Activated B cell treated with CpG ODN at 0.5 μM for 24 hours (primary cell): ENCODE results near the gene ST6GALNAC1. TPM values are rescaled to one million over a fixed set of nuclear protein-coding genes. Genes with fewer than 3 reads are reported as not detected.

Experiments
- ATAC-seq: fragments of 200-7000 bp; cut with Tn5 transposase; one replicate; pipeline ENCODE4 v1.10.0; 2021; ENCODE audit warnings: low read depth, mild to moderate bottlenecking, moderate library complexity
- CTCF ChIA-PET: fragments of 350-600 bp; sonication (Branson Sonifier 250); formaldehyde crosslinking; loops from one replicate; lab custom pipeline; 2021; ENCODE audit warnings: antibody characterized with exemption; lab: Charles Lee
- POLR2A ChIA-PET: fragments of 350-600 bp; sonication (Branson Sonifier 250); formaldehyde crosslinking; loops from one replicate; lab custom pipeline; 2021; ENCODE audit warnings: antibody characterized with exemption; lab: Charles Lee
- DNase-seq: peaks from one replicate; pipeline ENCODE4 v3.0.0; 2022
- H3K27ac Mint-ChIP-seq: one replicate; pipeline ENCODE4 v1.8.0; 2020; ENCODE audit warnings: mixed read lengths
- H3K27me3 Mint-ChIP-seq: one replicate; pipeline ENCODE4 v1.8.0; 2021; ENCODE audit warnings: mixed read lengths
- H3K36me3 Mint-ChIP-seq: one replicate; pipeline ENCODE4 v1.8.0; 2021; ENCODE audit warnings: low read depth, mixed read lengths
- H3K4me1 Mint-ChIP-seq: one replicate; pipeline ENCODE4 v1.8.0; 2021; ENCODE audit warnings: mixed read lengths
- H3K4me3 Mint-ChIP-seq: one replicate; pipeline ENCODE4 v1.8.0; 2020; ENCODE audit warnings: mild to moderate bottlenecking, mixed read lengths
- H3K9me3 Mint-ChIP-seq: one replicate; pipeline ENCODE4 v1.8.0; 2020; ENCODE audit warnings: mixed read lengths
- intact Hi-C: fragments of 100-400 bp; cut with micrococcal nuclease; formaldehyde crosslinking; loops from one replicate; pipeline ENCODE4 v1.15.1; 2024
- total RNA-seq: library from RNA; stranded (reverse); gene quantifications from 2 replicates; pipeline ENCODE4 v1.2.3, GENCODE V29; 2022
- TF ChIP-seq, protein P1 (sequence below): fragments of 200-600 bp; IDR thresholded peaks from one replicate; pipeline ENCODE4 v1.8.0; 2022; ENCODE audit warnings: antibody characterized with exemption, mild to moderate bottlenecking

The ST6GALNAC1 gene
- total RNA-seq, 1 donor from 2014 or later, result not detected

DNA sequence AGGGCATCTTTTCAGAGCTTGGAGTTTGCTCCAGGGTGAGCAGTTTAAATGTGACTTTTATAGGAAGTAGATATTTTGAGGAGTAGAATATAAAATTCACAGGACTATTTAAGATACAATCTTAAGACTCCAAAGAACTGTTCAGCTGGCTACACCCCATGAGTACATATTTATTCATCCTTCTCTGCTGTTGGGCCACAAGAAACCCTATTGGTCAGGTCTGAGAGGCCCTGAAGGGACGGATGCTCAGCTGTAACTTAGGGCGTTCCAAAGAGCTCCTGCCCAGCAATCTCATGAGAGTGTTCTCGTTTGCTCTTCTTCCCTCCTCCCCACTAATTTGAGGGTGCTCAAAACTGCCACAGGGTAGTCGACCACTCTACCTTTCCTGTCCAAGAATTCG, 65.2 kb downstream of the ST6GALNAC1 start:
- Mint-ChIP-seq H3K4me3 (no peak overlapping the region), H3K27me3 (peaks cover 5% of the 10 kb centered on the region), H3K36me3 (no peaks in the 10 kb centered on the region), H3K27ac (no peak overlapping the region), H3K4me1 (peaks cover 4% of the 10 kb centered on the region), H3K9me3 (no peaks in the 10 kb centered on the region)
- CTCF ChIA-PET, result no interaction called here
- TF ChIP-seq, protein P1, sequence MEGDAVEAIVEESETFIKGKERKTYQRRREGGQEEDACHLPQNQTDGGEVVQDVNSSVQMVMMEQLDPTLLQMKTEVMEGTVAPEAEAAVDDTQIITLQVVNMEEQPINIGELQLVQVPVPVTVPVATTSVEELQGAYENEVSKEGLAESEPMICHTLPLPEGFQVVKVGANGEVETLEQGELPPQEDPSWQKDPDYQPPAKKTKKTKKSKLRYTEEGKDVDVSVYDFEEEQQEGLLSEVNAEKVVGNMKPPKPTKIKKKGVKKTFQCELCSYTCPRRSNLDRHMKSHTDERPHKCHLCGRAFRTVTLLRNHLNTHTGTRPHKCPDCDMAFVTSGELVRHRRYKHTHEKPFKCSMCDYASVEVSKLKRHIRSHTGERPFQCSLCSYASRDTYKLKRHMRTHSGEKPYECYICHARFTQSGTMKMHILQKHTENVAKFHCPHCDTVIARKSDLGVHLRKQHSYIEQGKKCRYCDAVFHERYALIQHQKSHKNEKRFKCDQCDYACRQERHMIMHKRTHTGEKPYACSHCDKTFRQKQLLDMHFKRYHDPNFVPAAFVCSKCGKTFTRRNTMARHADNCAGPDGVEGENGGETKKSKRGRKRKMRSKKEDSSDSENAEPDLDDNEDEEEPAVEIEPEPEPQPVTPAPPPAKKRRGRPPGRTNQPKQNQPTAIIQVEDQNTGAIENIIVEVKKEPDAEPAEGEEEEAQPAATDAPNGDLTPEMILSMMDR, result no peak
- DNase-seq, result no peak
- POLR2A ChIA-PET, result interaction anchor here (0.6 kb wide), 2 partner anchors 12 to 97 kb away, joined by 3 to 9 read pairs; no protein-coding TSS in a partner anchor
- no peak for ATAC-seq
- intact Hi-C loops, result no loop called here

DNA sequence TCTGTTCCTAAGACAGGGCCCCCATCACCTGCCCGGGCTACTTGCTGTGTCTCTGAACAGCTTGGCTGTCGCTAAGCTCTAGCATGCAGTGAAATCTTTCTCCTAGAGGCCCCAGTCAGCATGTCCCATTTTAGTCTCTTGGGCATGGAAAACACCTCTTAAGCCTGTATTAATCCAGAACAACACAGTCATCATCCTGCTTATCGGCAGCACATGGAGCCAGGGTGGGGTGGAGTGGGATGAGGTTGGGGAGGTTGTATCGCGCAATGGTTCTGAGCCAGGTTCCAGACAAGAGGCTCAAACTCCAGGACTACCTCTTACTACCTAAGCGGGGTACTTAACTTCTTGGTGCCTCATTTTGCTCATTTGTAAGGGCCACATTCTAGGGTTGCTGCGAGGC, 65.7 kb downstream of the ST6GALNAC1 start:
- no peak overlapping the region for H3K27ac Mint-ChIP-seq
- intact Hi-C loops, result no loop called here
- no peak overlapping the region for H3K4me3 Mint-ChIP-seq
- no peaks in the 10 kb centered on the region for H3K36me3 Mint-ChIP-seq
- peaks cover 4% of the 10 kb centered on the region for H3K4me1 Mint-ChIP-seq
- peaks cover 5% of the 10 kb centered on the region for H3K27me3 Mint-ChIP-seq
- CTCF ChIA-PET, result no interaction called here
- no peak for DNase-seq
- no peaks in the 10 kb centered on the region for H3K9me3 Mint-ChIP-seq
- no peak for ATAC-seq
- TF ChIP-seq, protein P1, result no peak
- POLR2A ChIA-PET, result interaction anchor here (0.6 to 0.7 kb wide), 3 partner anchors 11 to 96 kb away, joined by 3 to 12 read pairs (median 9); no protein-coding TSS in a partner anchor

DNA sequence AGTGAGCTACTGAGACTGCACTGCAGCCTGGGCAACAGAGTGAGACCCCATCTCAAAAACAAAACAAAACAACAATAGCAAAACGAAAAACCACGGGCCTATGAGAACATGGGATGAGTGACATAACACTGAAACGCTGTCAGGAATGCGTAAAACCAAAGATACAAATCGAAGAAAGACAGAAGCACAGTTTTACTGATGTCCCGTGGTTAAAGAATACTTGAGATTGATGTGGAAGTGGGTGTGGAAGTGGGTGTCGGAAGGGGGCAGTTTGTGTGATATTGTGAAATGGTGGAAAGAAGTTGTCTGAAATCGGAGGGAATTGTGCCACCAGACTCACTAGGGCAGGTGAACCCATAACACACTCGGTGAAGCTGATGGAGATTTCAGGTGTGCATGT, 67.4 kb downstream of the ST6GALNAC1 start:
- ChIA-PET POLR2A (no interaction called here), CTCF (no interaction called here)
- Mint-ChIP-seq H3K27ac (no peak overlapping the region), H3K4me3 (no peak overlapping the region), H3K9me3 (no peaks in the 10 kb centered on the region), H3K27me3 (no peaks in the 10 kb centered on the region), H3K36me3 (no peaks in the 10 kb centered on the region), H3K4me1 (peaks cover 4% of the 10 kb centered on the region)
- ATAC-seq (no peak), DNase-seq (no peak)
- intact Hi-C loops, result no loop called here
- TF ChIP-seq, protein P1, result no peak

DNA sequence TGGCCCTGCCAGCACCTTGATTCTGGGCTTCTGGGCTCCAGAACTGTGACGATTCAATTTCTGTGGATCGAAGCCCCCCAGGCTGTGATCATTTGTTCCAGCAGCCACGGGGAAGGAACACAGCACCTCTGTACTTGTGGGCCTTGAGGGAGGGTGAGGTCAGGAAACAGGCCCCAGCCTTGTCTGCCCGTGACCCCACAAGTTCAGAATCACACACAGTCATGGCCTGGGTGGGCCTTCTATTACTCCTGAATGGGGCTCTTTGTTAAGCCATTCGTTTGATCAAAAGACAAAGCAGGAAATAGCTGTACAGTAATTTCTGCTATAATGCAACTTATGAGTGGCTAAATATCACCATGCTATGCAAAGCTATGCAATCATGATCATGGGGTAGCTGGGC, 68.0 kb downstream of the ST6GALNAC1 start:
- H3K36me3 Mint-ChIP-seq, result no peaks in the 10 kb centered on the region
- no peak for ATAC-seq
- TF ChIP-seq, protein P1, result no peak
- intact Hi-C loops, result no loop called here
- ChIA-PET POLR2A (no interaction called here), CTCF (interaction anchor here (1.1 kb wide), 1 partner anchor 48 kb away, joined by 3 read pairs; no protein-coding TSS in a partner anchor)
- no peak for DNase-seq
- no peak overlapping the region for H3K4me3 Mint-ChIP-seq
- no peaks in the 10 kb centered on the region for H3K9me3 Mint-ChIP-seq
- no peaks in the 10 kb centered on the region for H3K27me3 Mint-ChIP-seq
- no peak overlapping the region for H3K27ac Mint-ChIP-seq
- H3K4me1 Mint-ChIP-seq, result peaks cover 4% of the 10 kb centered on the region

Other genes starting within 250 kb of the ST6GALNAC1 start
- gene UBE2O, start 190.6 kb downstream of the ST6GALNAC1 start, total RNA-seq, result 39.0 and 40.3 TPM in 2 replicates
- 0.55 TPM in 1 of 2 replicates, not detected in the other for gene AANAT, start 176.2 kb downstream of the ST6GALNAC1 start, total RNA-seq
- 150 and 189 TPM in 2 replicates for gene RHBDF2, start 142.3 kb downstream of the ST6GALNAC1 start, total RNA-seq
- 0.44 and 0.49 TPM in 2 replicates for gene CYGB, start 106.0 kb downstream of the ST6GALNAC1 start, total RNA-seq
- 5.3 and 5.5 TPM in 2 replicates for gene PRCD, start 103.7 kb downstream of the ST6GALNAC1 start, total RNA-seq
- not detected in 2 replicates for gene ST6GALNAC2, start 57.9 kb downstream of the ST6GALNAC1 start, total RNA-seq
- 13.5 and 13.8 TPM in 2 replicates for gene MXRA7, start 67.2 kb upstream of the ST6GALNAC1 start, total RNA-seq
- 32.7 and 33.1 TPM in 2 replicates for gene JMJD6, start 82.8 kb upstream of the ST6GALNAC1 start, total RNA-seq
- gene METTL23, start 83.1 kb upstream of the ST6GALNAC1 start, total RNA-seq, result 52.3 and 56.0 TPM in 2 replicates
- 335 and 367 TPM in 2 replicates for gene SRSF2, start 93.6 kb upstream of the ST6GALNAC1 start, total RNA-seq
- 17.9 and 20.8 TPM in 2 replicates for gene MFSD11, start 94.4 kb upstream of the ST6GALNAC1 start, total RNA-seq
- 5.6 and 7.4 TPM in 2 replicates for gene MGAT5B, start 224.6 kb upstream of the ST6GALNAC1 start, total RNA-seq